SU-DHL-6 (cell line): ENCODE results near the gene CEP95.
"Not testable (repeated sequence)": the region's sequence is repeated elsewhere in the genome, so short reads cannot be mapped to it uniquely, and the experiment has no call there.

ENCODE experiments used
- H2AFZ ChIP-seq: fragments of 200-600 bp; sonication (generic); 2 replicates; pipeline ENCODE4 v1.6.1; 2014; ENCODE audit warnings: low read depth, mild to moderate bottlenecking, moderate library complexity, mixed read lengths, antibody characterized with exemption, low read length; ENCODE audit not compliant: severe bottlenecking
- H3F3A ChIP-seq: fragments of 200-600 bp; shearing (Covaris generic); 2 replicates; pipeline ENCODE4 v1.6.0; 2016; ENCODE audit warnings: antibody characterized with exemption, mild to moderate bottlenecking; ENCODE audit not compliant: insufficient read depth
- H3K27ac ChIP-seq: fragments of 200-600 bp; sonication (generic); 2 replicates; pipeline ENCODE4 v1.5.1; 2016; ENCODE audit warnings: low read depth, mild to moderate bottlenecking, low read length, moderate library complexity, mixed read lengths
- H3K27me3 ChIP-seq: fragments of 200-600 bp; sonication (generic), shearing (Covaris generic); 2 replicates; pipeline ENCODE4 v1.6.0; 2014; ENCODE audit warnings: mild to moderate bottlenecking, low read length
- H3K36me3 ChIP-seq: fragments of 200-600 bp; sonication (generic); 2 replicates; pipeline ENCODE4 v1.6.1; 2014; ENCODE audit warnings: mild to moderate bottlenecking, low read length, mixed read lengths
- H3K4me2 ChIP-seq: fragments of 300-600, 200-600 bp; shearing (Covaris generic), sonication (generic); 2 replicates; pipeline ENCODE4 v1.6.0; 2014; ENCODE audit warnings: low read length, low read depth, mild to moderate bottlenecking; ENCODE audit not compliant: poor library complexity, severe bottlenecking
- H3K4me3 ChIP-seq: fragments of 200-600 bp; sonication (generic); 2 replicates; pipeline ENCODE4 v1.5.1; 2014; ENCODE audit warnings: antibody characterized with exemption, low read length, mild to moderate bottlenecking, mixed read lengths; ENCODE audit not compliant: insufficient read depth, poor library complexity, severe bottlenecking
- H3K79me2 ChIP-seq: fragments of 200-600 bp; sonication (generic); 2 replicates; pipeline ENCODE4 v1.6.1; 2014; ENCODE audit warnings: mild to moderate bottlenecking, low read length, moderate library complexity; ENCODE audit not compliant: insufficient read depth
- H3K9ac ChIP-seq: fragments of 200-600 bp; sonication (generic); 2 replicates; pipeline ENCODE4 v1.7.0; 2014; ENCODE audit warnings: mild to moderate bottlenecking, low read length
- H3K9me2 ChIP-seq: fragments of 200-600 bp; sonication (generic); replicated peaks from 2 replicates; pipeline ENCODE4 v1.6.1; 2014; ENCODE audit warnings: low read length; ENCODE audit not compliant: insufficient read depth
- H3K9me3 ChIP-seq: fragments of 200-600 bp; sonication (generic); 2 replicates; pipeline ENCODE4 v1.6.1; 2014; ENCODE audit warnings: low read length, mixed read lengths; ENCODE audit not compliant: insufficient read depth
- H4K20me1 ChIP-seq: fragments of 200-600 bp; sonication (generic); 2 replicates; pipeline ENCODE4 v1.6.1; 2014; ENCODE audit warnings: low read depth, mild to moderate bottlenecking, antibody characterized with exemption, low read length, moderate library complexity, mixed read lengths
- CTCF ChIP-seq: fragments of 200-600 bp; sonication (generic); IDR thresholded peaks from one replicate; pipeline ENCODE4 v1.5.1; 2017; ENCODE audit warnings: antibody characterized with exemption, mild to moderate bottlenecking, low read length, moderate library complexity; ENCODE audit not compliant: insufficient read depth, poor library complexity, severe bottlenecking
- EZH2phosphoT487 ChIP-seq: fragments of 200-600 bp; sonication (generic), shearing (Covaris generic); conservative IDR thresholded peaks from 2 replicates; pipeline ENCODE4 v1.6.1; 2018; ENCODE audit warnings: mild to moderate bottlenecking, antibody characterized with exemption, low read length, moderate library complexity, mixed read lengths

CEP95 gene

DNA sequence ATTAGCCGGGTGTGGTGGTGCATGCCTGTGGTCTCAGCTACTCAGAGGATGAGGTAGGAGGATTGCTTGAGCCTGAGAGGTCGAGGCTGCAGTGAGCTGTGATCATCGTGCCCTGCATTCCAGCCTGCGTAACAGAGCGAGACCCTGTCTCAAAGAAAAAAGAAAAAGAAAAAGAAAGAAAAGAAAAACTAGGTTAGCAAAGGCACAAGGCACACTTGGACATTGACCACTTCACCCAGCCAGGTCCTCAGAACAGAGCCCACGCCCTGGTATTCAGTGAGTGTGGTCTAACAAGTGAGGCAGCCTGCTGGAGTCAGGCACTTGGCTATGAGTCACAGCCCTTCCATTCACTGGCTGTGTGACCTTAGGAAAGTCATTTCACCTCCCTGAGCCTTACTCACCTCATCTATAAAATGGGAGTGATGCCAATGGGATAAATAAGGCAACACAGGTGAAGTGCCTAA, 47.5 kb upstream of the CEP95 start:
- H3K79me2 ChIP-seq, result no peaks in the 10 kb centered on the region
- no peaks in the 10 kb centered on the region for H4K20me1 ChIP-seq
- H3K9me2 ChIP-seq, result no peaks in the 10 kb centered on the region
- no peaks in the 10 kb centered on the region for H3K27me3 ChIP-seq
- H3K9me3 ChIP-seq, result no peaks in the 10 kb centered on the region
- TF ChIP-seq CTCF (no peak), EZH2phosphoT487 (no peak)
- no peak overlapping the region for H2AFZ ChIP-seq
- H3K4me2 ChIP-seq, result no peak overlapping the region
- H3K36me3 ChIP-seq, result no peaks in the 10 kb centered on the region
- no peak overlapping the region for H3K27ac ChIP-seq
- H3K4me3 ChIP-seq, result no peak overlapping the region
- H3K9ac ChIP-seq, result no peak overlapping the region
- peaks cover 18% of the 10 kb centered on the region for H3F3A ChIP-seq

GRCh38 chr17:64459818-64460217, 47.0 kb upstream of the CEP95 start:
- H3K27ac ChIP-seq, H3K4me2 ChIP-seq, H3K79me2 ChIP-seq, H3K4me3 ChIP-seq, H3K9me2 ChIP-seq, H3K27me3 ChIP-seq, H2AFZ ChIP-seq, H3K9me3 ChIP-seq, H4K20me1 ChIP-seq, H3K9ac ChIP-seq, H3K36me3 ChIP-seq: not testable (repeated sequence)
- H3F3A ChIP-seq, result peaks cover 15% of the 10 kb centered on the region

- H3K4me2 ChIP-seq, result no peak overlapping the region
- H3F3A ChIP-seq, result peaks cover 6% of the 10 kb centered on the region
- no peak overlapping the region for H3K27ac ChIP-seq
- H3K36me3 ChIP-seq, result no peaks in the 10 kb centered on the region
- TF ChIP-seq CTCF (no peak), EZH2phosphoT487 (no peak)
- no peaks in the 10 kb centered on the region for H3K27me3 ChIP-seq
- H3K9me3 ChIP-seq, result no peaks in the 10 kb centered on the region
- H4K20me1 ChIP-seq, result no peaks in the 10 kb centered on the region
- H3K9me2 ChIP-seq, result no peaks in the 10 kb centered on the region
- H3K79me2 ChIP-seq, result no peaks in the 10 kb centered on the region
- H3K4me3 ChIP-seq, result no peak overlapping the region
- no peak overlapping the region for H2AFZ ChIP-seq
- H3K9ac ChIP-seq, result no peak overlapping the region
Measured at GRCh38 chr17:64460955-64461354, 45.8 kb upstream of the CEP95 start.

DNA sequence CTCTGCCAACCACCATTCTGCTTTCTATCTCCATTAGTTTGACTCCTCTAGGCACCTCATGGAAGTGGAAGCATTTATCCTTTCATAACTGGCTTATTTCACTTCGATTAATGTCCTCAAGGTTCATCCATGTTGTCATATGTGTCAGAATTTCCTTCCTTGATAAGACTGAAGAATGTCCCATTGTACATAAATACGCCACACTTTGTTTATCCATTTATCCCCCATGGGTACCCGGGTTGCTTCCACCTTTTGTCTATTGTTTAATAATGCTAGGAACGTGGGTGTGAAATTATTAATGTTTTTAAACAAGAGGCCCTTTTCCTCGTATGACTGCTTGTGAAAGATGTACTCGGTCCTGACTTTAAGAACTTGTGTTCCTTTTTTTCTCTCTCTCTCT, 45.0 kb upstream of the CEP95 start:
- no peak overlapping the region for H2AFZ ChIP-seq
- no peak overlapping the region for H3K4me3 ChIP-seq
- H4K20me1 ChIP-seq, result no peaks in the 10 kb centered on the region
- H3K4me2 ChIP-seq, result no peak overlapping the region
- no peaks in the 10 kb centered on the region for H3K9me2 ChIP-seq
- H3F3A ChIP-seq, result no peaks in the 10 kb centered on the region
- H3K9ac ChIP-seq, result no peak overlapping the region
- H3K27me3 ChIP-seq, result no peaks in the 10 kb centered on the region
- H3K27ac ChIP-seq, result no peak overlapping the region
- TF ChIP-seq EZH2phosphoT487 (no peak), CTCF (no peak)
- no peaks in the 10 kb centered on the region for H3K9me3 ChIP-seq
- H3K36me3 ChIP-seq, result no peaks in the 10 kb centered on the region
- H3K79me2 ChIP-seq, result no peaks in the 10 kb centered on the region
